ENCODE measurements around the gene DNAJC13.

GRCh38 chr3:132368962-132369361 is 48.3 kb upstream of the DNAJC13 start:
- TF ChIP-seq TAF1 (IDR thresholded peaks at IDR 0.05; ENCODE audit: borderline replicate concordance, insufficient read depth, low read length) (no peak), FOXP2 (optimal IDR thresholded peaks at IDR 0.05; ENCODE audit: borderline replicate concordance, extremely low read depth, extremely low read length, insufficient read depth) (no peak), POLR2AphosphoS5 (IDR thresholded peaks at IDR 0.05; ENCODE audit: low read depth, low read length) (no peak)
- TF ChIP-seq, protein P1, sequence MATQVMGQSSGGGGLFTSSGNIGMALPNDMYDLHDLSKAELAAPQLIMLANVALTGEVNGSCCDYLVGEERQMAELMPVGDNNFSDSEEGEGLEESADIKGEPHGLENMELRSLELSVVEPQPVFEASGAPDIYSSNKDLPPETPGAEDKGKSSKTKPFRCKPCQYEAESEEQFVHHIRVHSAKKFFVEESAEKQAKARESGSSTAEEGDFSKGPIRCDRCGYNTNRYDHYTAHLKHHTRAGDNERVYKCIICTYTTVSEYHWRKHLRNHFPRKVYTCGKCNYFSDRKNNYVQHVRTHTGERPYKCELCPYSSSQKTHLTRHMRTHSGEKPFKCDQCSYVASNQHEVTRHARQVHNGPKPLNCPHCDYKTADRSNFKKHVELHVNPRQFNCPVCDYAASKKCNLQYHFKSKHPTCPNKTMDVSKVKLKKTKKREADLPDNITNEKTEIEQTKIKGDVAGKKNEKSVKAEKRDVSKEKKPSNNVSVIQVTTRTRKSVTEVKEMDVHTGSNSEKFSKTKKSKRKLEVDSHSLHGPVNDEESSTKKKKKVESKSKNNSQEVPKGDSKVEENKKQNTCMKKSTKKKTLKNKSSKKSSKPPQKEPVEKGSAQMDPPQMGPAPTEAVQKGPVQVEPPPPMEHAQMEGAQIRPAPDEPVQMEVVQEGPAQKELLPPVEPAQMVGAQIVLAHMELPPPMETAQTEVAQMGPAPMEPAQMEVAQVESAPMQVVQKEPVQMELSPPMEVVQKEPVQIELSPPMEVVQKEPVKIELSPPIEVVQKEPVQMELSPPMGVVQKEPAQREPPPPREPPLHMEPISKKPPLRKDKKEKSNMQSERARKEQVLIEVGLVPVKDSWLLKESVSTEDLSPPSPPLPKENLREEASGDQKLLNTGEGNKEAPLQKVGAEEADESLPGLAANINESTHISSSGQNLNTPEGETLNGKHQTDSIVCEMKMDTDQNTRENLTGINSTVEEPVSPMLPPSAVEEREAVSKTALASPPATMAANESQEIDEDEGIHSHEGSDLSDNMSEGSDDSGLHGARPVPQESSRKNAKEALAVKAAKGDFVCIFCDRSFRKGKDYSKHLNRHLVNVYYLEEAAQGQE (IDR thresholded peaks at IDR 0.05; ENCODE audit: insufficient read depth in 1 of 2, low read depth in 2 of 2, low read length in 2 of 2): no peak

Data from PFSK-1 (cell line).